HepG2 (cell line): Measurements from ENCODE around the gene ACKR4. TPM values are rescaled to one million over a fixed set of nuclear protein-coding genes. Genes with fewer than 3 reads are reported as not detected.

Source experiments
- ATAC-seq: fragments of 200-7000 bp; cut with Tn5 transposase; 3 replicates; pipeline ENCODE4 v1.9.1; 2020; ENCODE audit warnings: mild to moderate bottlenecking, moderate library complexity
- BruUV-seq: library from RNA; stranded (reverse); fragments of 400-500 nt; replicated peaks from 2 replicates; lab custom pipeline; 2021; lab: Mats Ljungman, UMichigan
- CTCF ChIA-PET: fragments of 300-600 bp; formaldehyde crosslinking; extraction: SDS; loops from one replicate; lab custom pipeline; 2021; ENCODE audit warnings: low total read pairs, inconsistent platforms, low intra/inter-chr PET ratio; lab: Yijun Ruan, JAX
- POLR2A ChIA-PET: fragments of 350-600 bp; sonication (Branson Sonifier 250); formaldehyde crosslinking; loops from one replicate; lab custom pipeline; 2020; ENCODE audit warnings: antibody characterized with exemption, inconsistent platforms; lab: Yijun Ruan, JAX
- DNase-seq: peaks from one replicate; pipeline ENCODE4 v3.0.0-alpha.2; 2015; ENCODE audit warnings: low spot score
- FAIRE-seq: peaks from 3 replicates; lab custom pipeline; 2011; peaks lifted over from hg19 to GRCh38; lab: Jason Lieb, UNC
- H2AFZ ChIP-seq: one replicate; pipeline ENCODE4 v1.6.1; 2011; ENCODE audit warnings: low read length, inconsistent platforms
- H3K27ac ChIP-seq: fragments of 300-600 bp; 3 replicates; pipeline ENCODE4 v1.8.0; 2011; ENCODE audit warnings: mixed run types, mild to moderate bottlenecking, mixed read lengths, low read length, inconsistent platforms; ENCODE audit not compliant: insufficient read depth; ENCODE audit errors: extremely low read length
- H3K27me3 ChIP-seq, 2 experiments: fragments of 200-600 bp in 1 of 2; 2 replicates in 1 of 2; 3 replicates in 1 of 2; pipeline versions ENCODE4 v1.6.0 to v1.8.0; 2011; ENCODE audit warnings: low read length in 2 of 2, mild to moderate bottlenecking in 2 of 2, moderate library complexity in 2 of 2, inconsistent platforms in 1 of 2; ENCODE audit not compliant: insufficient read depth in 2 of 2, control insufficient read depth in 1 of 2
- H3K36me3 ChIP-seq, 2 experiments: fragments of 200-600 bp in 1 of 2; replicated peaks in 1 of 2; 2 replicates in 1 of 2; 3 replicates in 1 of 2; pipeline versions ENCODE4 v1.5.1 to v1.8.0; 2011; ENCODE audit warnings: low read length in 2 of 2, inconsistent platforms in 1 of 2; ENCODE audit not compliant: insufficient read depth in 2 of 2, control insufficient read depth in 1 of 2
- H3K4me1 ChIP-seq: 2 replicates; pipeline ENCODE4 v1.5.1; 2012; ENCODE audit warnings: low read length, inconsistent platforms; ENCODE audit not compliant: insufficient read depth
- H3K4me2 ChIP-seq: 2 replicates; pipeline ENCODE4 v1.6.0; 2011; ENCODE audit warnings: low read depth, low read length, inconsistent platforms
- H3K4me3 ChIP-seq, 3 experiments: fragments of 200-600 bp in 1 of 3; sonication (generic), shearing (Covaris generic) in 1 of 3; replicated peaks in 1 of 3; 2 replicates each; pipeline ENCODE4 v1.5.1; 2011 to 2016; ENCODE audit warnings: low read length in 3 of 3, inconsistent platforms in 2 of 3, low read depth in 2 of 3, mild to moderate bottlenecking in 2 of 3, control low read depth in 1 of 3, mixed read lengths in 1 of 3; ENCODE audit not compliant: insufficient read depth in 1 of 3
- H3K79me2 ChIP-seq: one replicate; pipeline ENCODE4 v1.6.1; 2011; ENCODE audit warnings: low read length, inconsistent platforms; ENCODE audit not compliant: insufficient read depth
- H3K9ac ChIP-seq: 2 replicates; pipeline ENCODE4 v1.6.0; 2011; ENCODE audit warnings: mild to moderate bottlenecking, low read depth, low read length, inconsistent platforms; ENCODE audit not compliant: insufficient read depth
- H3K9me3 ChIP-seq: 2 replicates; pipeline ENCODE4 v1.5.1; 2012; ENCODE audit warnings: mild to moderate bottlenecking, low read length
- H4K20me1 ChIP-seq: 2 replicates; pipeline ENCODE4 v1.6.0; 2011; ENCODE audit warnings: inconsistent platforms, mild to moderate bottlenecking, low read length, moderate library complexity; ENCODE audit not compliant: insufficient read depth
- ATF2 ChIP-seq: sonication (generic); formaldehyde crosslinking; IDR thresholded peaks from 2 replicates; pipeline ENCODE4 v1.4.0; 2020; ENCODE audit warnings: missing genetic modification reagents
- DMAP1 ChIP-seq: IDR thresholded peaks from 2 replicates; pipeline ENCODE4 v1.6.1; 2016
- KDM4B ChIP-seq: sonication (generic); formaldehyde crosslinking; IDR thresholded peaks from 2 replicates; pipeline ENCODE4 v1.4.0; 2020; ENCODE audit warnings: missing genetic modification reagents
- KLF6 ChIP-seq: IDR thresholded peaks from 2 replicates; pipeline ENCODE4 v1.8.0; 2016; ENCODE audit warnings: missing biosample characterization, missing genetic modification reagents
- NFIC ChIP-seq: IDR thresholded peaks from 2 replicates; pipeline ENCODE4 v1.6.1; 2012; ENCODE audit warnings: mild to moderate bottlenecking, low read length, inconsistent platforms
- POLR2G ChIP-seq: fragments of 200-400 bp; formaldehyde crosslinking; IDR thresholded peaks from 2 replicates; pipeline ENCODE4 v1.6.1; 2018; ENCODE audit warnings: mild to moderate bottlenecking, low read depth, low read length, moderate library complexity
- RAD51 ChIP-seq: fragments of 450-650 bp; IDR thresholded peaks from 2 replicates; pipeline ENCODE4 v1.6.1; 2016; ENCODE audit warnings: borderline replicate concordance
- RFX3 ChIP-seq: IDR thresholded peaks from 2 replicates; pipeline ENCODE4 v1.6.1; 2016; ENCODE audit warnings: missing biosample characterization, missing genetic modification reagents
- TCF7L2 ChIP-seq: IDR thresholded peaks from 2 replicates; pipeline ENCODE4 v1.6.1; 2011; ENCODE audit warnings: mild to moderate bottlenecking, low read depth, low read length, moderate library complexity
- TRIM24 ChIP-seq: sonication (generic); formaldehyde crosslinking; IDR thresholded peaks from 2 replicates; pipeline ENCODE4 v1.8.0; 2022; ENCODE audit warnings: mild to moderate bottlenecking, missing genetic modification reagents
- ZBTB46 ChIP-seq: sonication (generic); formaldehyde crosslinking; IDR thresholded peaks from 2 replicates; pipeline ENCODE4 v1.4.0; 2020; ENCODE audit warnings: mild to moderate bottlenecking, missing genetic modification reagents, borderline replicate concordance
- ZNF703 ChIP-seq: sonication (generic); formaldehyde crosslinking; IDR thresholded peaks from 2 replicates; pipeline ENCODE4 v1.5.1; 2020; ENCODE audit warnings: missing genetic modification reagents, mild to moderate bottlenecking, moderate library complexity, borderline replicate concordance
- ZNF710 ChIP-seq: sonication (generic); formaldehyde crosslinking; IDR thresholded peaks from 2 replicates; pipeline ENCODE4 v1.5.0; 2020; ENCODE audit warnings: mild to moderate bottlenecking, missing genetic modification reagents, borderline replicate concordance
- ZNF713 ChIP-seq: sonication (generic); formaldehyde crosslinking; IDR thresholded peaks from 2 replicates; pipeline ENCODE4 v1.4.0; 2020; ENCODE audit warnings: mild to moderate bottlenecking, missing genetic modification reagents
- WGBS: methylation state at CpG from one replicate; pipeline ENCODE4 v1.1.6; 2017; ENCODE audit warnings: low lambda C conversion rate; 5-methylcytosine and 5-hydroxymethylcytosine counted together
- in situ Hi-C: cut with HindIII; loops from 2 replicates; pipeline ENCODE4 v1.10.0; 2017; ENCODE audit warnings: low pct_unique_long_range_greater_than_20kb; ENCODE audit not compliant: extremely low pct_ligation_motif_present
- intact Hi-C: fragments of 100-400 bp; cut with micrococcal nuclease; formaldehyde crosslinking; loops from one replicate; pipeline ENCODE4 v1.10.0; 2022; ENCODE audit not compliant: unreplicated experiment
- polyA plus RNA-seq, 8 experiments: library from polyadenylated mRNA; depleted of rRNA in 3 of 8; stranded (reverse) in 7 of 8; unstranded in 1 of 8; fragments of >200 nt; fragmentation: Illumina TruSeq in 4 of 8; extraction: Trizol in 4 of 8; gene quantifications; 2 replicates each; pipeline versions ENCODE4 v1.2.1 to v1.2.3, GENCODE V29; 2011 to 2016; ENCODE audit warnings: low read depth in 4 of 8, missing spikeins in 1 of 8, mixed read lengths in 1 of 8; ENCODE audit not compliant: insufficient read depth in 1 of 8
- total RNA-seq, 5 experiments: library from RNA; depleted of rRNA; stranded (reverse); fragments of >200 nt; fragmentation: Illumina TruSeq; extraction: Trizol; gene quantifications; 2 replicates each; pipeline ENCODE4 v1.2.3, GENCODE V29; 2016; ENCODE audit warnings: low read depth in 1 of 5

ACKR4 gene
- total and polyA plus RNA-seq, 2 of the 13 experiments (the other 11 are each of a cell fraction or from before 2014, with no cell fraction given): 0.16 TPM; not detected in 1

DNA sequence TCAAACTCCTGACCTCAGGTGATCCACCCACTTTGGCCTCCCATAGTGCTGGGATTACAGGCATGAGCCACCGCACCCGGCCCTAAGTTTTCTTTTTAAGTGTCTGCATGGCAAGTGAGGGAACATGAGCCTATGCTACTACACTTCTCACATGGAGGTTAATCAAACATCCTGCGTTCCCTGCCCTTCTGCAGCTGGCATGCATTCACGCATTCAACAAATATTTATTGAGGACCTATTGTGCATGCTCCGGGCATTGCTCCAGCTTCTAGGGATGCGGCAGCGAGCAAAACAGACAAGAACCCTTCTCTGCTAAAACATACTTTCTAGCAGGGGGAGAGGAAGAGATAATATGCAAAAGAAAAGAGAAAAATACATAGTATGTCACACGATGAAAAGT is 42.6 kb upstream of the ACKR4 start:
- Histone ChIP-seq H3K4me2 (no peak overlapping the region), H3K27ac (no peak overlapping the region), H3K27me3 (no peaks in the 10 kb centered on the region), H3K36me3 (peaks cover 0 to 9% of the 10 kb centered on the region in 2 experiments; a peak in 1 of 5 replicates), H3K79me2 (no peaks in the 10 kb centered on the region), H3K9ac (no peak overlapping the region), H3K4me3 (no peak overlapping the region), H3K4me1 (peaks cover 10% of the 10 kb centered on the region), H4K20me1 (no peaks in the 10 kb centered on the region), H2AFZ (no peak overlapping the region), H3K9me3 (no peaks in the 10 kb centered on the region)
- POLR2A ChIA-PET: no interaction called here
- intact Hi-C loops (no loop called here), in situ Hi-C loops (no loop called here)
- TF ChIP-seq POLR2G (no peak), ZNF703 (CRISPR knock-in tag) (no peak), ATF2 (CRISPR knock-in tag) (no peak), KLF6 (CRISPR knock-in tag) (no peak)
- no TSS peak for BruUV-seq
- DNase-seq: peak; percentile 13
- ATAC-seq: no peak
- no peak for FAIRE-seq
- WGBS: 72% methylated on average over 8 of the region's 8 CpGs
- CTCF ChIA-PET: no interaction called here

- in situ Hi-C loops (no loop called here), intact Hi-C loops (no loop called here)
- BruUV-seq: no TSS peak
- Histone ChIP-seq H4K20me1 (no peaks in the 10 kb centered on the region), H2AFZ (no peak overlapping the region), H3K4me2 (no peak overlapping the region), H3K4me1 (0 out of 2 replicates have a peak, but pooled peaks cover 7% of the 10 kb centered on the region), H3K79me2 (no peaks in the 10 kb centered on the region), H3K27ac (no peak overlapping the region), H3K9me3 (no peaks in the 10 kb centered on the region), H3K36me3 (peaks cover 0 to 9% of the 10 kb centered on the region in 2 experiments; a peak in 1 of 5 replicates), H3K4me3 (no peak overlapping the region), H3K9ac (no peak overlapping the region), H3K27me3 (no peaks in the 10 kb centered on the region)
- POLR2A ChIA-PET: no interaction called here
- FAIRE-seq: no peak
- 95% methylated on average over 5 of the region's 5 CpGs for WGBS
- DNase-seq: no peak
- no peak for ATAC-seq
- CTCF ChIA-PET: no interaction called here
- TF ChIP-seq ZNF710 (CRISPR knock-in tag) (no peak), RAD51 (no peak), TCF7L2 (no peak), NFIC (no peak), ZBTB46 (no peak), TRIM24 (CRISPR knock-in tag) (no peak), ZNF713 (no peak), DMAP1 (CRISPR knock-in tag) (no peak), RFX3 (CRISPR knock-in tag) (no peak), KDM4B (CRISPR knock-in tag) (no peak)
Measured at GRCh38 chr3:132555306-132556035, 41.6 kb upstream of the ACKR4 start.
